Aorta (tissue), 5 donors: Measurements from ENCODE around the gene PPP2R5D. TPM values are rescaled to one million over a fixed set of nuclear protein-coding genes. Genes with fewer than 3 reads are reported as not detected.
A peak's percentile ranks its signal among the peaks of the same experiment; 100 is the strongest.

Experiments
- ATAC-seq: fragments of 200-7000 bp; cut with Tn5 transposase; one replicate; pipeline ENCODE4 v1.9.1; 2022; ENCODE audit warnings: moderate library complexity; ENCODE audit not compliant: low FRiP score
- DNase-seq, 2 donors: peaks; one replicate each; pipeline ENCODE4 v3.0.0-alpha.2; 2020
- H3K27ac ChIP-seq, 2 donors: one replicate each; pipeline ENCODE4 v1.5.1; 2013; ENCODE audit warnings: low read length in 2 of 2, mild to moderate bottlenecking in 2 of 2, moderate library complexity in 2 of 2, control low read depth in 1 of 2, inconsistent platforms in 1 of 2, low read depth in 1 of 2
- H3K27me3 ChIP-seq, 2 donors: one replicate each; pipeline ENCODE4 v1.6.1; 2013; ENCODE audit warnings: control low read depth in 1 of 2, low read length in 1 of 2, mild to moderate bottlenecking in 1 of 2, moderate library complexity in 1 of 2; ENCODE audit not compliant: insufficient read depth in 2 of 2, control insufficient read depth in 1 of 2
- H3K36me3 ChIP-seq, 2 donors: one replicate each; pipeline ENCODE4 v1.6.1; 2013; ENCODE audit warnings: control low read depth in 1 of 2, low read length in 1 of 2, mild to moderate bottlenecking in 1 of 2; ENCODE audit not compliant: insufficient read depth in 2 of 2, control insufficient read depth in 1 of 2
- H3K4me1 ChIP-seq, 2 donors: one replicate each; pipeline ENCODE4 v1.6.1; 2013; ENCODE audit warnings: low read length in 2 of 2, control low read depth in 1 of 2, mild to moderate bottlenecking in 1 of 2, moderate library complexity in 1 of 2; ENCODE audit not compliant: insufficient read depth in 2 of 2, control insufficient read depth in 1 of 2
- H3K4me3 ChIP-seq, 2 donors: one replicate each; pipeline ENCODE4 v1.5.1; 2013; ENCODE audit warnings: low read length in 2 of 2, control low read depth in 1 of 2, mild to moderate bottlenecking in 1 of 2
- H3K9me3 ChIP-seq: one replicate; pipeline ENCODE4 v1.6.1; 2013; ENCODE audit warnings: mild to moderate bottlenecking, low read length; ENCODE audit not compliant: control insufficient read depth
- WGBS, 2 donors: extraction: QIAGEN DNeasy Blood & Tissue Kit; methylation state at CpG; one replicate each; pipeline ENCODE4 v1.1.7; 2013; 5-methylcytosine and 5-hydroxymethylcytosine counted together
- intact Hi-C, 2 donors: fragments of 100-400 bp; cut with DNase I; formaldehyde crosslinking; loops; one replicate each; pipeline versions ENCODE4 v1.14.2 to v1.15.0; 2022
- polyA plus RNA-seq, 2 donors: library from polyadenylated mRNA; stranded (reverse); fragments of 200-250 nt; gene quantifications; one replicate each; pipeline ENCODE4 v1.2.3, GENCODE V29; 2013
- total RNA-seq, 2 donors: library from RNA; stranded (reverse); fragmentation: NEBNext Ultra II Directional; extraction: Animal tissue kit (Norgen Biotek cat#: 25700); gene quantifications; one replicate each; pipeline ENCODE4 v1.2.1, GENCODE V29; 2021
- donor health status: healthy with polysubstance abuse.
- donor health status: Bipolar disorder and iron deficiency.
- donor health status: DM: no; HTN: no; CAD: no.
- donor health status: DM: no; HTN: no; CAD: no.
- donor health status: DM: yes; HTN: yes; CAD: no.

The PPP2R5D gene
- total and polyA plus RNA-seq, 4 donors, result 20.3 to 31.7 (median 27.2) TPM

GRCh38 chr6:42978839-42979522, 5.4 kb upstream of the PPP2R5D start, which contains the start of gene PEX6:
Gene PEX6, minus strand, starts transcription at chr6:42979181. Its CDS starts 31 bp downstream, at chr6:42979150.
- Histone ChIP-seq H3K27ac (peak within 1 kb of the TSS; percentile 72 to 83), H3K9me3 (no peaks in the 10 kb centered on the region), H3K4me1 (no peaks in the 10 kb centered on the region), H3K36me3 (no peaks in the 10 kb centered on the region), H3K27me3 (no peaks in the 10 kb centered on the region), H3K4me3 (peak within 1 kb of the TSS; percentile 66 to 80)
- DNase-seq, result peak; percentile 95 to 97
- WGBS, 2 donors, result 0 to 1% methylated on average over 45 to 59 of the region's 59 CpGs
- ATAC-seq, result peak; percentile 94
- intact Hi-C loops, result loop anchor here in 1 of 2 donors (5.0 kb wide), 2 partner anchors 33 to 47 kb away; partner anchors contain the start of genes KLHDC3 and MEA1

- H3K4me3 ChIP-seq, result peak overlapping the region; percentile 19 to 80
- no peaks in the 10 kb centered on the region for H3K27me3 ChIP-seq
- peak overlapping the region in 1 of 2 donors; percentile 72 for H3K27ac ChIP-seq
- H3K36me3 ChIP-seq, result no peaks in the 10 kb centered on the region
- WGBS, 2 donors, result 38 to 40% methylated on average over 9 of the region's 9 CpGs
- no peaks in the 10 kb centered on the region for H3K4me1 ChIP-seq
- H3K9me3 ChIP-seq, result no peaks in the 10 kb centered on the region
- intact Hi-C loops, result loop anchor here in 1 of 2 donors (5.0 kb wide), 2 partner anchors 33 to 47 kb away; partner anchors contain the start of genes KLHDC3 and MEA1
- DNase-seq (no peak), ATAC-seq (no peak)
Measured at GRCh38 chr6:42979523-42980177, 4.7 kb upstream of the PPP2R5D start.

DNA sequence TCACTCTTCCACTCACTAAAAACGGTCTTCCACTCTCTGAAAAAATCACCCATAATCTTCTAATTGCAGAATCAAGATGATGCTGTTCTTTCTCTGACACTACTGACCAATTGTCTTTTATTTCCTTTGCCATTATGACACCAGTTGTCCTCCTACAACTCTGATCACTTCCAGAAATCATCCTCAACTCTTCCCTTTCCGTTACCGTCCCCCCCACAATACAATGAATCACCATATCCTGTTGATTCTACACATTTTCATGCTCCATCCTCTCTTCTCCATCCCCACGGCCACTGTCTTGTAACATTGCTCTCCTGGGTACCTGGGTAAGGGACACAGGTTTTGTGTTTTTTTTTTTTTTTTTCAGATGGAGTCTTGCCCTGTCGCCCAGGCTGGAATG, 2.5 kb upstream of the PPP2R5D start:
- ATAC-seq (no peak), DNase-seq (no peak)
- H3K27ac ChIP-seq, result no peak overlapping the region
- intact Hi-C loops, result no loop called here
- H3K27me3 ChIP-seq, result no peaks in the 10 kb centered on the region
- WGBS, 2 donors, result 89 to 93% methylated on average over 5 of the region's 5 CpGs
- H3K36me3 ChIP-seq, result no peaks in the 10 kb centered on the region
- no peaks in the 10 kb centered on the region for H3K4me1 ChIP-seq
- no peaks in the 10 kb centered on the region for H3K9me3 ChIP-seq
- no peak overlapping the region for H3K4me3 ChIP-seq

DNA sequence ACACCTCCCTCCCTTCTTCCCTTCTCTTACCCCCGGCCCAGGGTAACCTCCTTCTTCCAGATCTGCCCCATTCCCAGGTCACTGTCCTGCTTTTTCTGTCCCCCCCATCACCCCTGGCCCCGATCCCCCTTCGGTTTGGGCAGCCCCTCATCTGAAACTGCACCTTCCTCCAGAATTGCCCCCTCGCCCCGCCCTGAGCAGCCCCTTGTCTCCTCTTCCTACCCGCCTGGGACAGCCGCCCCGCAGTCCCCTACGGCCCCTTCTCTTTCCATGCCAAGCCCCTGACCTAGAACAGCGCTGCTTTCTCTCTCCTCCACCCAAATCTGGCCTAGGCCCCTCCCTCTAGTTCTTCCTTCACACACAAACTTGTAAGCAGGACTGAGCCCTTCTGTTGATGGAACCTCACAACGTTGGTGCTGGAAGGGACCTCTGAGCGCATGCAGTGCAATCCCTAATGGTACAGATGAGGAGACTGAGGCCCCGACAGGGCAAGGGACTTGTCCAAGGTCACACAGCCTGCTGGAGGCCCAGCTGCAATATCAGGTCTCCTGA, 630 bp downstream of the PPP2R5D start:
- no peaks in the 10 kb centered on the region for H3K27me3 ChIP-seq

GRCh38 chr6:42987533-42988451, 3.4 kb downstream of the PPP2R5D start:
- Histone ChIP-seq H3K36me3 (peaks cover 0 to 2% of the 10 kb centered on the region in 2 donors), H3K27ac (no peak overlapping the region), H3K9me3 (no peaks in the 10 kb centered on the region), H3K4me3 (no peak overlapping the region), H3K4me1 (no peaks in the 10 kb centered on the region), H3K27me3 (no peaks in the 10 kb centered on the region)
- intact Hi-C loops, result no loop called here
- ATAC-seq (no peak), DNase-seq (no peak)
- WGBS, 2 donors, result 56 to 62% methylated on average over 5 of the region's 5 CpGs

More for the DNA sequence above, 630 bp downstream of the PPP2R5D start:
- ATAC-seq, result no peak
- intact Hi-C loops, result no loop called here
- Histone ChIP-seq H3K4me1 (no peaks in the 10 kb centered on the region), H3K4me3 (peak overlapping the region; percentile 65 to 68), H3K9me3 (no peaks in the 10 kb centered on the region), H3K27ac (peak overlapping the region in 1 of 2 donors; percentile 70), H3K36me3 (peaks cover 0 to 2% of the 10 kb centered on the region in 2 donors)
- no peak for DNase-seq
- WGBS, 2 donors, result 10% methylated on average over 12 to 13 of the region's 13 CpGs

DNA sequence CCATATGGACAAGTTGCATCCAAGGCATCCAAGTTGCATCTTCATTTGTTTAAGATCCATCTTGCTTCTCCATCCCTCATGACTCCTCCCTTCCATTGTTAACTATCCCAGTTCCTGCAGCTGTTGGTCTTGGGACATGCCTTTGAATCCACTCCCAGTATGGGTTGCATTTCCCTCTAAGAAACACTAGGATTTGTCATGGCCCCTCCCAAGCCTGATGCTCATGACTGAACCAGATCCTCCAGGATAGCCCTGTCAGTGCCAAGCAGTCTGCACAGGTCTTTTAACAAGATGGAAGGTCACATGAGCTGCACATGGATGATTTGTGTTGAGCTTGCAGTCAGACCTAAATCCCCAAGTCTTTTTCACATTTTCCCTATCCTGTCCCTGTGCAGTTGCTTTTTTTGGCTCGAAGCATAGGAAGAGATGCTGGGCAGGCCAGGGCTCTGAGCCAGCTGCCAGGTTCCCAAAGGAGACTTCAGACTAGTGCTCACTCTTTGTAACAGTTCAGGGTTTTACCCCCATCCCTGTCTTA, 4.2 kb downstream of the PPP2R5D start:
- Histone ChIP-seq H3K4me3 (no peak overlapping the region), H3K36me3 (peaks cover 0 to 2% of the 10 kb centered on the region in 2 donors), H3K9me3 (no peaks in the 10 kb centered on the region), H3K27me3 (no peaks in the 10 kb centered on the region), H3K4me1 (no peaks in the 10 kb centered on the region), H3K27ac (no peak overlapping the region)
- ATAC-seq (no peak), DNase-seq (no peak)
- intact Hi-C loops, result no loop called here
- WGBS, 2 donors, result 0 to 7% methylated on average over 1 of the region's 1 CpG

- no peak overlapping the region for H3K4me3 ChIP-seq
- ATAC-seq (no peak), DNase-seq (no peak)
- intact Hi-C loops, result no loop called here
- H3K36me3 ChIP-seq, result peaks cover 0 to 2% of the 10 kb centered on the region in 2 donors
- 85 to 87% methylated on average over 5 of the region's 5 CpGs for WGBS, 2 donors
- no peaks in the 10 kb centered on the region for H3K9me3 ChIP-seq
- H3K27me3 ChIP-seq, result no peaks in the 10 kb centered on the region
- no peak overlapping the region for H3K27ac ChIP-seq
- no peaks in the 10 kb centered on the region for H3K4me1 ChIP-seq
Measured at GRCh38 chr6:42989923-42990322, 5.6 kb downstream of the PPP2R5D start.

DNA sequence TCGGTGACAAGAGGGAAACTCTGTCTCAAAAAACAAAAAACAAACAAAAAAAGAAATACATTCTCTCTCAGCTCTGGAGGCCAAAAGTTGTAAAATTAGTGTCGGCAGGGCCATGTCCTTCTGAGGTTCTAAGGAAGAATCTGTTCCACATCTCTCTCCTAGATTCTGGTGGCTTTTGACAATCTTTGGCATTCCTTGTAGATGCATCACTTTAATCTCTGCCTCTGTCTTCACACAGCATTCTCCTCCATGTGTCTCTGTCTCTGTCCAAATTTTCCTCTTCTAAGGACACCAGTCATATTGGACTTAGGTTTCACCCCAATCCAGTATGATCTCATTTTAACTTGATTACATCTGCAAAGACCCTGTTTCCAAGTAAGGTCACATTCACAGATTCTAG, 9.1 kb downstream of the PPP2R5D start:
- peak overlapping the region in 1 of 2 donors; percentile 24 for H3K27ac ChIP-seq
- intact Hi-C loops, result no loop called here
- H3K27me3 ChIP-seq, result no peaks in the 10 kb centered on the region
- H3K9me3 ChIP-seq, result no peaks in the 10 kb centered on the region
- peaks cover 0 to 2% of the 10 kb centered on the region in 2 donors for H3K36me3 ChIP-seq
- H3K4me3 ChIP-seq, result no peak overlapping the region
- no peak for ATAC-seq
- 84 to 85% methylated on average over 2 of the region's 2 CpGs for WGBS, 2 donors
- H3K4me1 ChIP-seq, result no peaks in the 10 kb centered on the region
- DNase-seq, result no peak
